Stomach (tissue), 4 donors: ENCODE results near the gene GHRL.

Source experiments
- EP300 ChIP-seq: sonication (generic); formaldehyde crosslinking; IDR thresholded peaks from one replicate; pipeline ENCODE4 v1.6.1; 2017; ENCODE audit warnings: antibody characterized with exemption
- POLR2A ChIP-seq, 4 donors: fragments of 450-650 bp; IDR thresholded peaks; one replicate each; pipeline ENCODE4 v1.6.1; 2016; ENCODE audit warnings: antibody characterized with exemption in 4 of 4, control low read depth in 2 of 4, mild to moderate bottlenecking in 1 of 4, moderate library complexity in 1 of 4
- POLR2AphosphoS5 ChIP-seq, 3 donors: sonication (generic); formaldehyde crosslinking; IDR thresholded peaks; one replicate each; pipeline ENCODE4 v1.6.1; 2016; ENCODE audit warnings: antibody characterized with exemption in 3 of 3
- TF ChIP-seq, protein P1 (sequence below), 7 experiments: fragments of 450-650 bp in 4 of 7; fragments of 200-600 bp in 3 of 7; sonication (generic) in 3 of 7; IDR thresholded peaks; one replicate each; pipeline ENCODE4 v1.5.1; 2016 to 2019; ENCODE audit warnings: antibody characterized with exemption in 7 of 7, control low read depth in 2 of 7, mild to moderate bottlenecking in 1 of 7

DNA sequence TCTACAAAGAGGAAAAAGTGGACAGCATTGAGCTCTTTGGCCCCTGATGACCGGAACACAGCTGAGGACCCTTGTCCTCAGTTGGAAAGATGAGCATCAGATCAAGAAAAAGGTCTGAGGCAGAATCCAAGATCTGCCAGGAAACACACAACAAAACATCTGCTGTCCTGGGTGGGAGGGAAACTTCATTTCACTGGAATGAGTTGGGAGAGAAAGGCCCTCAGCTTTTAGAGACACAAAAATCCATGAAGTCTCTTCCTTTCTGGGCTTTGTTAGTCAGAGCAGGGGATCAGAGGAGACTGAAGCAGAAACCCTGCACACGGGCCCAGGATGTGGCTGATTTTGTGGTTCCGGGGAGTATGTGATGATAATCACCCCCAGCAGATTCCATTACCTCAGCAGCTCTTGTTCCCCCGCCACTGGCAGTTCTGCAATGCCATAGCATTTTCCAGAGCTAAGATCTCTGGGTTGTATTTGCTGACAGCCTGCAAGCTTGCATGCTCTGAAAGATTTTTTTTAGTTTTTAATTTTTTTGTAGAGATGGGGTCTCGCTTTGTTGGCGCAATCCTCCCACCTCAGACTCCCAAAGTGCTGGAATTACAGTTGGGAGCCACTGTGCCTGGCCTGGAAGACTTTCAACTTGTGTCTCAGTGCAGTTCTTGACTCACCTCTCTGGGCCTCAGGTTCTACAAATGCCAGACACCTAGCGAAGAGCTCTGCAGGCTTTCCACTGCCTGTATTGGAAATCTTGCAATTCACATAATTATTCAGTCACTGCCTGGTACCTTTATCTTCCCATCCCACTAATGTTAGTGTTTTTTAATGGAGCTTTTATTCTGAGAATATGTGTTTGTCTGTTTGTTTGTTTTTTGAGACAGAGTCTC is 50.3 kb downstream of the GHRL start:
- TF ChIP-seq, protein P1, sequence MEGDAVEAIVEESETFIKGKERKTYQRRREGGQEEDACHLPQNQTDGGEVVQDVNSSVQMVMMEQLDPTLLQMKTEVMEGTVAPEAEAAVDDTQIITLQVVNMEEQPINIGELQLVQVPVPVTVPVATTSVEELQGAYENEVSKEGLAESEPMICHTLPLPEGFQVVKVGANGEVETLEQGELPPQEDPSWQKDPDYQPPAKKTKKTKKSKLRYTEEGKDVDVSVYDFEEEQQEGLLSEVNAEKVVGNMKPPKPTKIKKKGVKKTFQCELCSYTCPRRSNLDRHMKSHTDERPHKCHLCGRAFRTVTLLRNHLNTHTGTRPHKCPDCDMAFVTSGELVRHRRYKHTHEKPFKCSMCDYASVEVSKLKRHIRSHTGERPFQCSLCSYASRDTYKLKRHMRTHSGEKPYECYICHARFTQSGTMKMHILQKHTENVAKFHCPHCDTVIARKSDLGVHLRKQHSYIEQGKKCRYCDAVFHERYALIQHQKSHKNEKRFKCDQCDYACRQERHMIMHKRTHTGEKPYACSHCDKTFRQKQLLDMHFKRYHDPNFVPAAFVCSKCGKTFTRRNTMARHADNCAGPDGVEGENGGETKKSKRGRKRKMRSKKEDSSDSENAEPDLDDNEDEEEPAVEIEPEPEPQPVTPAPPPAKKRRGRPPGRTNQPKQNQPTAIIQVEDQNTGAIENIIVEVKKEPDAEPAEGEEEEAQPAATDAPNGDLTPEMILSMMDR (IDR thresholded peaks at IDR 0.05) = no peak
- no peak for TF ChIP-seq POLR2A (IDR thresholded peaks at IDR 0.05)
- TF ChIP-seq EP300 = no peak
- no peak for TF ChIP-seq POLR2AphosphoS5 (IDR thresholded peaks at IDR 0.05)
